NCI-H2107 (cell line): ENCODE data around the gene NFATC1.
"Not testable (repeated sequence)": the region's sequence is repeated elsewhere in the genome, so short reads cannot be mapped to it uniquely, and the experiment has no call there.

Experiments
- DNase-seq: peaks from one replicate; lab custom pipeline; 2025; lab: John Stamatoyannopoulos, UW

NFATC1 gene

GRCh38 chr18:79490626-79491041 lies 94.9 kb downstream of the NFATC1 start:
- no peak for DNase-seq

- no peak for DNase-seq
These were observed 95.4 kb downstream of the NFATC1 start for GRCh38 chr18:79491081-79491551.

GRCh38 chr18:79493211-79493800 lies 97.6 kb downstream of the NFATC1 start:
- DNase-seq: no peak

GRCh38 chr18:79493801-79494211 lies 98.1 kb downstream of the NFATC1 start:
- no peak for DNase-seq

GRCh38 chr18:79494936-79495335 lies 99.2 kb downstream of the NFATC1 start:
- DNase-seq: no peak

- DNase-seq: no peak
These were observed 99.9 kb downstream of the NFATC1 start for GRCh38 chr18:79495591-79496071.

GRCh38 chr18:79496237-79496977 lies 100.7 kb downstream of the NFATC1 start:
- no peak for DNase-seq

GRCh38 chr18:79496978-79497637 lies 101.4 kb downstream of the NFATC1 start:
- no peak for DNase-seq

GRCh38 chr18:79497638-79498081 lies 101.9 kb downstream of the NFATC1 start:
- DNase-seq: no peak

GRCh38 chr18:79498662-79499061 lies 102.9 kb downstream of the NFATC1 start:
- DNase-seq: no peak

GRCh38 chr18:79501006-79501405 lies 105.3 kb downstream of the NFATC1 start:
- no peak for DNase-seq

GRCh38 chr18:79502782-79503181 lies 107.1 kb downstream of the NFATC1 start:
- no peak for DNase-seq

- no peak for DNase-seq
These were observed 107.7 kb downstream of the NFATC1 start for GRCh38 chr18:79503406-79503805.

- no peak for DNase-seq
These were observed 108.3 kb downstream of the NFATC1 start for GRCh38 chr18:79504034-79504433.

GRCh38 chr18:79504495-79504894 lies 108.8 kb downstream of the NFATC1 start:
- DNase-seq: not testable (repeated sequence)

GRCh38 chr18:79505465-79505864 lies 109.7 kb downstream of the NFATC1 start:
- not testable (repeated sequence) for DNase-seq

- no peak for DNase-seq
These were observed 110.7 kb downstream of the NFATC1 start for GRCh38 chr18:79506191-79507075.

GRCh38 chr18:79507076-79507545 lies 111.4 kb downstream of the NFATC1 start:
- no peak for DNase-seq

- no peak for DNase-seq
These were observed 112.1 kb downstream of the NFATC1 start for GRCh38 chr18:79507546-79508480.
